ENCODE data around the gene SPATS2L.

The SPATS2L gene

GRCh38 chr2:200515155-200515554 is 208.7 kb downstream of the SPATS2L start:
- DNase-seq (ENCODE audit: low read depth): no peak

GRCh38 chr2:200523158-200523557 is 216.7 kb downstream of the SPATS2L start:
- no peak for DNase-seq (ENCODE audit: low read depth)

- DNase-seq (ENCODE audit: low read depth): no peak
These were observed 217.1 kb downstream of the SPATS2L start for GRCh38 chr2:200523604-200524003.

GRCh38 chr2:200525066-200525465 is 218.6 kb downstream of the SPATS2L start:
- DNase-seq (ENCODE audit: low read depth): no peak

GRCh38 chr2:200525551-200525881 is 219.0 kb downstream of the SPATS2L start:
- no peak for DNase-seq (ENCODE audit: low read depth)

- peak; percentile 92 for DNase-seq (ENCODE audit: low read depth)
These were observed 219.6 kb downstream of the SPATS2L start, which contains the start of gene SGO2 for GRCh38 chr2:200525882-200526651. Gene SGO2, plus strand, starts transcription at chr2:200526207. Its CDS starts 6,769 bp downstream, at chr2:200532976.

- no peak for DNase-seq (ENCODE audit: low read depth)
These were observed 221.7 kb downstream of the SPATS2L start for GRCh38 chr2:200528228-200528627.
